GM21528 (cell line): ENCODE results near the gene PATL2.
"Not testable (repeated sequence)": the region's sequence is repeated elsewhere in the genome, so short reads cannot be mapped to it uniquely, and the experiment has no call there.

ENCODE experiments used
- ATAC-seq: cut with Tn5 transposase; IDR thresholded peaks from one replicate; pipeline ENCODE4 v1.9.1; 2021; ENCODE audit warnings: mild to moderate bottlenecking, moderate library complexity; ENCODE audit not compliant: unreplicated experiment, low FRiP score

Gene PATL2

DNA sequence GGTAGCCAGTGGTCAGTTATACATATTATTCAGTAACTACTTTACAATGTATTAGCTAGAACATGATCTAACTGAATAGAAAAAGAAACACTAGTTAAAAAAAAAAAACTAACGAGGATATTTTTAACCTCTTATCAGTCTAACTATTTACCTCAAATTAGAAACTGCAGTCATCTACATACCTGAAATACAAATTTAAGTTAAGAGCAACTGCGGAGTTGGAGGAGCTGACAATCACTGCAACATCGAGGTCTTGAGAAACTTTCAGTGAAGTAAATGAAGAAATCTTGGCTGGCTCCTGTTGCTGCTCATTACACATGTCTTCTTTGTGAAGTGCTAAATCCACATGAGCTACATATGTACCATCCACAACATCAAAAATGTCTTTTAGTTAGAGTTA lies 54.2 kb downstream of the PATL2 start:
- no peak for ATAC-seq

DNA sequence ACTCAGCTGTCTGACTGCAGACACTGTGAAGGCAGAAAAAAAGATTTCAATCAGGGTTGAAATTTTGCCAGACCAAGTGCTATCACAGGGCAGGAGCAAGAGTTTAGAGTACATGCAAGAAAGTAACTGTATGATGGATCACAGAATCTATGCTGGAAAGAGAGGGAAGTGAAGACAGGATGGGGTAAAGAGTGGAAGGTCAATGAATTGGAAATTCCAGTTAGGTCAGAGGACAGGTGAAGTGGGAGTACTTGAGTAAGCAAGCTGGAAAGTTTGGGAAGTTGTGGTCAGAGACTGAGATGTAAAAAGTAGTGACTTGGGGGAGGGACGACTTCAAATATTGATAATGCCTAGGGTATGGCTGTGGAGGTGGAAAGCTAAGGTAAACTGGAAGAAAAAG lies 54.8 kb downstream of the PATL2 start:
- no peak for ATAC-seq

DNA sequence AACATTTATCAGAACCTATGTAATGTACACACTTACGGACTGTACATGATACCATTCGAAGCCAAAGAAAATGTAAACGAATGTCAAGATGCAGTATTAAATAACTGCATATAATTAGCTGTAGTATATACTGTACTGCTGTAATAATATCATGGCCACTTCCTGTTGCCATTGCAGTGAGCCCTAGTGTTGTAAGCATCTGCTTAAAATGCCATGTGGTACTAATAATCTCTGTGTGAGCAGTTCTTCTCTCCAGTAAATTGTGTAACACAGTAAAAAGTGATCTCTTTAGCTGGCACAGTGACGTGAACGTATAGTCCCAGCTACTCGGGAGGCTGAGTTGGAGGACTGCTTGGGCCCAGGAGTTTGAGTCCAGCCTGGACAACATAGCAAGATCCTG lies 56.3 kb downstream of the PATL2 start:
- no peak for ATAC-seq

DNA sequence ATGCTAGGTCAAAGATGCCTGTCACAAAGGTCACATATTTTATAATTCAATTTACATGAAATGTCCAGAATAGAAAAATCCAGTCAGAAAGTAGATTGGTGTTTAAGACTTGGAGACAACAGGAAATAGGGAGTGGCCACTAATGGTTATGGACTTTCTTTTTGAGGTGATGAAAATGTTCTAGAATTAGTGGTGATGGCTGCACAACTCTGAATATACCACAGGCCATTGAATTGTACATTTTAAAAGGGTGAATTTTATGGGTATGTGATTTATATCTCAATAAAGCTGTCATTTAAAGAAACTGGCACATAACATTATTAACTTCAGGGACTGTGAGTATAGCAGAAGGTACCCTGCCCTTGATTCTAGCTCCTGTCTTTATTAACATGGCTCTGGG lies 63.5 kb downstream of the PATL2 start:
- no peak for ATAC-seq

DNA sequence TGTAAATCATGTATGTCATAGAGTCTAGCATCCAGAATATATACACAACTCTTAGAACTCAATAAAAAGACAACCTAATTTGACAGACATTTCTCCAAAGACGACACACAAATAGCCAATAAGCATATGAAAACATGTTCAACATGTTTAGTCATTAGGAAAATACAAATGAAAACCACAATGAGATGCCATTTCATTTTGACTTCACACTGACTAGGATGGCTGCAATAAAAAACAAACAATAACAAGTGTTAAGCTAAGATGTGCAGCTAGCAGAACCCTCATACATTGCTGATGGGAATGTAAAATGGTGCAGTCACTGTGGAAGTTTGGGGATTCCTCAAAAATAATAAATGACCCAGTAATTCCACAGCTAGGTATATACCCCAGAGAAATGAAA lies 64.1 kb downstream of the PATL2 start:
- ATAC-seq, result no peak

DNA sequence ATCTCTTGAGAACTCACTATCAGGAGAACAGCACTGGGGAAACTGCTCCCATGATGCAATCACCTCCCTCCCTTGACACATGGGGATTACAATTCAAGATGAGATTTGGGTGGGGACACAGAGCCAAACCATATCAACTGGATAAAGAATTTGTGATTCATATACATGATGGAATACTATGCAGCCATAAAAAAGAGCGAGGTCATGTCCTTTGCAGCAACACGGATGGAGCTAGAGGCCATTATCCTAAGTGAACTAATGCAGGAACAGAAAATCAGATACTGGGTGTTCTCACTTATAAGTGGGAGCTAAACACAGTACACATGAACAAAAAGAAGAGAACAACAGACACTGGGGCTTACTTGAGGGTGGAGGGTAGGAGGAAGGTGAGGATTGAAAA lies 64.7 kb downstream of the PATL2 start:
- no peak for ATAC-seq

DNA sequence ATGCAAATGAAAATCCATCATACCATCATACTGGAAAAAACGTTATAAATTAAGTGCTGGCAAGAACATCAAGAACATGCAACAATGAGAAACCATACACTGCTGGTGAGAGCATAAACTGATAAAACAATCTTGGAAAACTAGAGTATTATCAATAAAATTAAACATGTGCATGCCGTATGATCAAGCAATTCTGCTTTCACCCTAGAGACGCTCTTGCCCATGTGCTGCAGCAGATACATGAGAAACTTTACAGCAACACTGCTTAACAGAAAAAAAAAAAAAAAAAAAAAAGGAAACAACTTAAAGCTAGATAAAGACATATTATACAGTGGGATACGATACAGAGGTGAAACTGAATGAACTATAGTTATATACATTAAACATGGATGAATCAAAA lies 69.5 kb downstream of the PATL2 start:
- no peak for ATAC-seq

DNA sequence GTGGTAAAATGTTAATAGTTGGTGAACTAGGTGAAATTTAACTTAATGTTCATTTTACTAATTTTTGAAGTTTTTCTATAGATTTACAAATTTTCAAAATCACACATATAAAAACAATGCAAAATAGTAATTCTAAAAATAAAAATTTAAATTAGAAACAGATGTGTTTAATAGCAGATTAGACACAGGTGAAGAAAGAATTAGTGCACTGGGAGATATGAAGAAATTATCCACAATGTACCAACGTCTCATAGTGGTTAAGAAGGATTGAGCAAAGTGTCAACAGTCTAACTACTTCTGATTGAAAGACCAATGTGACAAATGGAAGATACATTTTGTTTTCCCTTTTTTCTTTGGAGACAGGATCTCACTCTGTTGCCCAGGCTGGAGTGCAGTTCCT lies 74.1 kb downstream of the PATL2 start:
- ATAC-seq, result no peak

DNA sequence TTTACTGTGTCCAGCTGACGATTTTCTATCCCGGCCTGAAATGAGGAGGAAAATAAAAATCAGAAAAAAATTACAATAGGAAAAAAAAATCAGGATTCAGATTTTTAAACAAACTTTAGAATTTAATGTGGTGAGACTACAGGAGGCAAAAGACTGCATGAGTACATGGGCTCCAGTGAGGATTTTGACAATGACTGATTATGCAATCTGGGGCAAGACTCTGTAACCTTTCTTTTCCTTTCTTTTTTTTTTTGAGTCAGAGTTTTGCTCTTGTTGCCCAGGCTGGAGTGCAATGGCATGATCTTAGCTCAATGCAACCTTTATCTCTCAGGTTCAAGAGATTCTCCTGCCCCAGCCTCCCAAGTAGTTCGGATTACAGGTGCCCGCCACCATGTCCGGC lies 77.5 kb downstream of the PATL2 start:
- ATAC-seq, result no peak

DNA sequence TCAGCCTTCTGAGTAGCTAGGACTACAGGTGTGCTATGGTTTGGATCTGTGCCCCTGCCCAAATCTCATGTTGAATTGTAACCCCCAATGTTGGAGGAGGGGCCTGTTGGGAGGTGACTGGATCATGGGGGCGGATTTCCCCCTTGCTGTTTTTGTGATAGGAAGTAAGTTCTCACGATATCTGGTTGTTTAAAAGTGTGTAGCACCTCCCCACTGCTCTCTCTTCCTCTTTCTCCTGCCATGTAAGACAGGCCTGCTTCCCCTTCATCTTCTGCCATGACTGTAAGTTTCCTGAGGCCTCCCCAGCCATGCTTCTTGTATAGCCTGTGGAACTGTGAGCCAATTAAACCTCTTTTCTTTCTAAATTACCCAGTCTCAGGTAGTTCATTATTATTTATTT lies 85.8 kb downstream of the PATL2 start:
- not testable (repeated sequence) for ATAC-seq

DNA sequence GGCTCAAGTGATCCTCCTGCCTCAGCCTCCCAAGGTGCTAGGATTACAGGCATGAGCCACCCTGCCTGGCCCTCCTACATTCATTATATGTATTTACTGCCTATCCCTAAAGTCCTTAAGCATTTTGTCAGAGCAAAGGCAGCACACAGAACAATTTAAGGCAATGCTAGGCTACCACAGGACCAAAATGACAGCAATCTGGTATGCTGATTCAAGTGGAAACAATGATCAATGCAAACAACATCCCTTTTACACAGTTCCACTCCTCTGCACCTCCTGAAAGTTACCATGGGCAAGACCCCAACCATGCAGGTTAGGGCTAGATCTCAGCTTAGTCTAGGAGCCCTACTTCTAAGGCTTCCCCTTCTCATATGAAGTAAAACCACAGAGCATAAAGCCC lies 87.9 kb downstream of the PATL2 start:
- ATAC-seq, result no peak

DNA sequence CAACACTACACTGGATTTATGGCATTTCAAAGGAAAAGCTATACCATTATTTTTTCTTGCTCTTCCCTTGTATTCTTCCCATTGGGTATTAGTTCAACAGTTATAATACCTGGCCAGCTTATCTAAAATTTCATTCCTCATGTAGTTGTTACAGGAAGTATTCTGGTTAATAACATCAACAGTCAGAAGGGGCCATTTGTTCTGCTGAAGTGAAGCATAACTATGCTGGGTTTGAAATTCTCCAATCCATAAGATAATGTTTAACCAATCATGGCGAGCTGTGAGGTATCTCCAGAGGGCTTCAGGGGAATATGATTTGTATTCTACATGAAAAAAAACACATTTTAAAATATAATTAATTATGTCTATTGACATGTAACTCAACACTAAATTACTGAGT lies 91.0 kb downstream of the PATL2 start:
- ATAC-seq, result no peak

DNA sequence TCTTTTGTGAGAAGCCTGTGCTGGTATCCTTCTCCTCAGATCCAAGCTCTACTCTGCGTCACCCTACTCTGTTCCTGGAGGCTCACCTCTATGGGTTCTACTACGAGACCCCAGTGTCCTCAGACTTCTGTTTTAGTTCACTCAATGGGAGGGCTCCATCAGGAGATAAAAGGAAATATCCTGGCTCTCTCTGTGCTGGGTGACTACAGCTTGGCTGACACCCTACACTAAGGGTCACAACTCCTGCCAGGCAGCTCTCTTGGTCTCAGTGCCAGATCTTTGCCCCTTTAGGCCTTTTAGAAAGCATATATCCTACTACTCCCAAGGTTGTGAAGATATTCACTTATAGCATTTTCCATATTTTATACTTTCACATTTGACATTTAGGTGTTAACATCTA lies 94.1 kb downstream of the PATL2 start:
- no peak for ATAC-seq
